A549 (cell line): ENCODE data around the gene B4GALT1.
"Not testable (repeated sequence)": the region's sequence is repeated elsewhere in the genome, so short reads cannot be mapped to it uniquely, and the experiment has no call there.

Experiments
- CBX8 ChIP-seq: fragments of 200-600 bp; sonication (generic); IDR thresholded peaks from 2 replicates; pipeline ENCODE4 v1.6.1; 2016
- CTCF ChIP-seq: fragments of >200 bp; sonication (Bioruptor Twin); formaldehyde crosslinking; IDR thresholded peaks from 3 replicates; pipeline ENCODE4 v1.5.1; 2016
- EP300 ChIP-seq, 2 experiments: fragments of >200 bp; sonication (Bioruptor Twin); formaldehyde crosslinking; IDR thresholded peaks; 2 replicates in 1 of 2; 3 replicates in 1 of 2; pipeline ENCODE4 v1.6.1; 2016 to 2017
- MAX ChIP-seq: IDR thresholded peaks from 2 replicates; pipeline ENCODE4 v1.6.1; 2012
- PBX3 ChIP-seq: IDR thresholded peaks from 2 replicates; pipeline ENCODE4 v1.6.1; 2012
- POLR2A ChIP-seq: IDR thresholded peaks from 2 replicates; pipeline ENCODE4 v1.6.1; 2012; ENCODE audit warnings: mild to moderate bottlenecking, low read length
- REST ChIP-seq: fragments of 200-600 bp; sonication (generic); IDR thresholded peaks from 2 replicates; pipeline ENCODE4 v1.6.1; 2016; ENCODE audit warnings: antibody characterized with exemption, mild to moderate bottlenecking, moderate library complexity
- TP53 ChIP-seq: fragments of 250-450 bp; sonication (Bioruptor Pico); IDR thresholded peaks from 2 replicates; pipeline ENCODE4 v1.5.0; 2021; ENCODE audit warnings: mild to moderate bottlenecking, moderate library complexity
- ZFP36 ChIP-seq: fragments of 450-650 bp; IDR thresholded peaks from 2 replicates; pipeline ENCODE4 v1.6.1; 2014; ENCODE audit warnings: borderline replicate concordance; ENCODE audit not compliant: partially characterized antibody

GRCh38 chr9:33164921-33165262 lies 2.2 kb downstream of the B4GALT1 start:
- TF ChIP-seq CBX8; TP53; EP300 (IDR thresholded peaks at IDR 0.05); MAX; POLR2A; CTCF; ZFP36; REST; PBX3: not testable (repeated sequence)
